Bronchial epithelial cell (primary cell): ENCODE measurements around the gene TASOR. TPM values are rescaled to one million over a fixed set of nuclear protein-coding genes. Genes with fewer than 3 reads are reported as not detected.
"Not testable (repeated sequence)": the region's sequence is repeated elsewhere in the genome, so short reads cannot be mapped to it uniquely, and the experiment has no call there.

ENCODE experiments used
- DNase-seq: peaks from one replicate; pipeline ENCODE4 v3.0.0-alpha.2; 2010; ENCODE audit warnings: low read depth
- FAIRE-seq: peaks from 2 replicates; lab custom pipeline; 2011; peaks lifted over from hg19 to GRCh38; lab: Jason Lieb, UNC
- H3K27me3 ChIP-seq: 2 replicates; pipeline ENCODE4 v1.5.1; 2011; ENCODE audit warnings: low read length; ENCODE audit not compliant: control insufficient read depth, insufficient read depth
- H3K36me3 ChIP-seq: 2 replicates; pipeline ENCODE4 v1.5.1; 2011; ENCODE audit warnings: low read length; ENCODE audit not compliant: control insufficient read depth, insufficient read depth
- H3K4me3 ChIP-seq: 2 replicates; pipeline ENCODE4 v1.5.1; 2011; ENCODE audit warnings: mild to moderate bottlenecking, low read depth, low read length, control low read depth
- total RNA-seq: library from RNA; depleted of rRNA; stranded (reverse); fragments of >200 nt; gene quantifications from 2 replicates; pipeline ENCODE4 v1.2.1, GENCODE V29; 2014
- TF ChIP-seq, protein P1 (sequence below): IDR thresholded peaks from 2 replicates; pipeline ENCODE4 v1.5.1; 2011; ENCODE audit warnings: mild to moderate bottlenecking, moderate library complexity, low read length, control low read depth, inconsistent platforms; ENCODE audit not compliant: insufficient read depth, severe bottlenecking

The TASOR gene
- total RNA-seq, 1 donor from 2014 or later: 45.0 TPM

DNA sequence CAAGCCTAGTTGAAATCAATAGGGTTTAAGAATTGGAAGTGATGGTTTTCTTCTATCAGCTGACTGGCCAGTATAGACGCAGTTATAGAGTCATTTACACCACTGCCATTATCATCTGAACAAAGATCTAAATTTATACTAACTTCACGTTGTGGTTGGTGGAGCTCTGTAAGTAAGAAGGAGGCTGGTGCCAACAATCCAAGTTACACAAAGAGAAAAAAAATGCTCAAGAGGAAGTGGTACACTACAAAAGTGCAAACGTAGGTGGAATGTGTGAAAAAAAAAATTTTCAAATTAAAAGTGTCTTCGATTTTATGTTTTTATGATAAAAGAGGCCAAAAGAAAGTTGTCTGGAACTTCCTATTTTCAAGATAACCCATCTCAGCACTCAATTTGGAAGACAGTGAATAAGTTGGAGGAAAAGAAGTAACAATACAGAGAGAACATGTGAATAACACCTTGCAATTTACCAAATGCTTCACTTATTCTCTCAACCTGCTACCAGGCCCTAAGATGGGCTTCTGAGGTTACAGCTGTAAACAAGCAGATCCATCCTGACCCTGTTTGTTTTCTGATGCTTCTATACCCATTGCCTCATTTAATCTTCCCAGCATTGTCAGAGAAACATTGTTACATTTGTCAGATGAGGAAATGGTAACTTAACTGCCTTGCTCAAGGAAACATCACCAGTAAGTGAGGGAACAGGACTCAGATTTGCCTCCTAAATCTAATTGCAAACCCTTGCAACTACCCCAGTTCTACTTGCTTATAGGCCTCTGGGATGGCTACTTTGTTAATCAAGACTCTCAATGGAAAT is 12.0 kb upstream of the TASOR start:
- no peak for FAIRE-seq
- Histone ChIP-seq H3K4me3 (no peak overlapping the region), H3K36me3 (no peaks in the 10 kb centered on the region), H3K27me3 (no peaks in the 10 kb centered on the region)
- TF ChIP-seq, protein P1, sequence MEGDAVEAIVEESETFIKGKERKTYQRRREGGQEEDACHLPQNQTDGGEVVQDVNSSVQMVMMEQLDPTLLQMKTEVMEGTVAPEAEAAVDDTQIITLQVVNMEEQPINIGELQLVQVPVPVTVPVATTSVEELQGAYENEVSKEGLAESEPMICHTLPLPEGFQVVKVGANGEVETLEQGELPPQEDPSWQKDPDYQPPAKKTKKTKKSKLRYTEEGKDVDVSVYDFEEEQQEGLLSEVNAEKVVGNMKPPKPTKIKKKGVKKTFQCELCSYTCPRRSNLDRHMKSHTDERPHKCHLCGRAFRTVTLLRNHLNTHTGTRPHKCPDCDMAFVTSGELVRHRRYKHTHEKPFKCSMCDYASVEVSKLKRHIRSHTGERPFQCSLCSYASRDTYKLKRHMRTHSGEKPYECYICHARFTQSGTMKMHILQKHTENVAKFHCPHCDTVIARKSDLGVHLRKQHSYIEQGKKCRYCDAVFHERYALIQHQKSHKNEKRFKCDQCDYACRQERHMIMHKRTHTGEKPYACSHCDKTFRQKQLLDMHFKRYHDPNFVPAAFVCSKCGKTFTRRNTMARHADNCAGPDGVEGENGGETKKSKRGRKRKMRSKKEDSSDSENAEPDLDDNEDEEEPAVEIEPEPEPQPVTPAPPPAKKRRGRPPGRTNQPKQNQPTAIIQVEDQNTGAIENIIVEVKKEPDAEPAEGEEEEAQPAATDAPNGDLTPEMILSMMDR: no peak
- DNase-seq: no peak

DNA sequence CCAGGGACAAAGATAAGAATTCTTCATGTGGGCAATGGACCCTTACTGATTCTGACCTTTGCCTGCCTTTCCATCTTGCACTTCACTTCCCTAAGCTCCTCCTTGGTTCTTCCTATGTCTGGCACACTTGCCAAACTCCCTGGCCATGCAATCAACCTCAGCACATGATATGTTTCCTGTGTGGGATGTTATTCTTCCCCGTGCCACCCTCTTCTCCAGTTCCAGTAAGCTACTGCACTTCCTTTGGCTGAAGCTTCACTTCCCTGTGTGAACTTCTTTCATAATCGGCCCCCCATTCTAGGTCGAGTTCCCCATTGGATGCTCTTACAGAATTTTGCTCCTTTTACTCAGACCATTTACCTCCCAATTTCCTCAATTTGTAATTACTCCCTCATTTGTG is 10.7 kb upstream of the TASOR start:
- TF ChIP-seq, protein P1: no peak
- no peaks in the 10 kb centered on the region for H3K27me3 ChIP-seq

DNA sequence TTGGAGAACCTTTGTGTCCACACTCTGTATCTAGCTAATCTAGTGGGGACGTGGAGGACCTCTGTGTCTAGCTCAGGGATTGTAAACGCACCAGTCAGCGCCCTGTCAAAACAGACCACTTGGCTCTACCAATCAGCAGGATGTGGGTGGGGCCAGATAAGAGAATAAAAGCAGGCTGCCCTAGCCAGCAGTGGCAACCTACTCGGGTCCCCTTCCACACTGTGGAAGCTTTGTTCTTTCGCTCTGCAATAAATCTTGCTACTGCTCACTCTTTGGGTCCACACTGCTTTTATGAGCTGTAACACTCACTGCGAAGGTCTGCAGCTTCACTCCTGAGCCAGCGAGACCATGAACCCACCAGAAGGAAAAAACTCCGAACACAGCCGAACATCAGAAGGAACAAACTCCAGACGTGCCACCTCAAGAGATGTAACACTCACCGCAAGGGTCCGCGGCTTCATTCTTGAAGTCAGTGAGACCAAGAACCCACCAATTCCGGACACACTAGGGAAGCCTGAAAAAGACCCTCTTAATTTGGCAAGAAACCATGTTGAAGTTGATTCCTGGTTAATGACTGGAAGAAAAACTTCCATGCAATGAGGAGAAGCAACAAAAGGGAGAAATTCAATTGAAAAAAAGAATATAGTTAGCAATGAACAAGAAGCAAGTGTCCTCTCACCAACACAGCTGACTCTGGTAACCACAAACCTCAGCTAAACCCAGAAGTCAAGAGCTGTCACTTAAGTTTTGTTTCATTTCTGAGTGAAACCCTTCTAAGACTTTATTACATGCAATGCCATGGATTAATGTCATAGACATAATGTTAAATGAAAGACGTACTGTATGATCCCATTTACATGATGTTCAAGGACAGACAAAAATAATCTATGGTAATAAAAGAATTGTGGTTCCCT is 9.7 kb upstream of the TASOR start:
- not testable (repeated sequence) for H3K36me3 ChIP-seq, DNase-seq, H3K27me3 ChIP-seq, FAIRE-seq, H3K4me3 ChIP-seq

More for the DNA sequence above, 10.7 kb upstream of the TASOR start:
- no peak for DNase-seq
- Histone ChIP-seq H3K4me3 (no peak overlapping the region), H3K36me3 (no peaks in the 10 kb centered on the region)
- no peak for FAIRE-seq

DNA sequence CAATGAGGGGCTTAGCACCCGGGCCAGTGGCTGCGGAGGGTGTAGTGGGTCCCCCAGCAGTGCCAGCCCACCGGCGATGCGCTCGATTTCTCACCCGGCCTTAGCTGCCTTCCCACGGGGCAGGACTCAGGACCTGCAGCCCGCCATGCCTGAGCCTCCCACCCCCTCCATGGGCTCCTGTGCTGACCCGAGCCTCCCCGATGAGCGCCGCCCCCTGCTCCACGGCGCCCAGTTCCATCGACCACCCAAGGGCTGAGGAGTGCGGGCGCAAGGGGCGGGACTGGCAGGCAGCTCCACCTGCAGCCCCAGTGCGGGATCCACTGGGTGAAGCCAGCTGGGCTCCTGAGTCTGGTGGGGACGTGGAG is 8.9 kb upstream of the TASOR start:
- not testable (repeated sequence) for DNase-seq, H3K36me3 ChIP-seq, H3K27me3 ChIP-seq, H3K4me3 ChIP-seq, FAIRE-seq

DNA sequence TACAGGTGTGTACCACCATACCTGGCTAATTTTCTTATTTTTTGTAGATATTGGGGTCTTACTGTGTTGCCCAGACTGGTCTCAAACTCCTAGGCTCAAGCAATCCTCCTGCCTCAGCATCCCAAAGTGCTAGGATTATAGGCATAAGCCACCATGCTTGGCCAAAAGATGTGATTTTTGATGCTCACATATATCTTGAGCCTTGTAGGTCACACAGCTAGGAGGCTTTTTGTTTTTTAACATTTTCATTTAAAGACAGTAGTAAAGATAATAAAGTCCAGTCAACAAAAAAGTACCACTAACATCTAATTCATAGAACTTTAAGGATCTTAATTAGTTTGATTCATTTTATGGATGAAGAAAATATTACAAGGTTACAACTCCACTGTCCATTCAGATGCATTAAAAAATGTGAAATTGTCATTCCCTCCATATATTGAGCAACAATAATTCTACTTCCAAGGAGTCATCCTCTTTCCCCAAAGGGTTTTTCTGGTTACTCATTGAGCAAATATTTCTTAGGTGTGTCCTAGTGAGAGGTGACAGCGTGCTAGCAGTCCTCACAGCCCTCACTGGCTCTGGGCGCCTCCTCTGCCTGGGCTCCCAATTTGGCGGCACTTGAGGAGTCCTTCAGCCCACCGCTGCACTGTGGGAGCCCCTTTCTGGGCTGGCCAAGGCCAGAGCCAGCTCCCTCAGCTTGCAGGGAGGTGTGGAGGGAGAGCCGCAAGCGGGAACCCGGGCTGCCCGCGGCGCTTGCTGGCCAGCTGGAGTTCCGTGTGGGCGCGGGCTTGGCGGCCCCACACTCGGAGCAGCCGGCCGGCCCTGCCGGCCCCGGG is 8.3 kb upstream of the TASOR start:
- Histone ChIP-seq H3K4me3 (no peak overlapping the region), H3K36me3 (no peaks in the 10 kb centered on the region), H3K27me3 (no peaks in the 10 kb centered on the region)
- DNase-seq (peak; percentile 94), FAIRE-seq (no peak)
- TF ChIP-seq, protein P1: no peak

DNA sequence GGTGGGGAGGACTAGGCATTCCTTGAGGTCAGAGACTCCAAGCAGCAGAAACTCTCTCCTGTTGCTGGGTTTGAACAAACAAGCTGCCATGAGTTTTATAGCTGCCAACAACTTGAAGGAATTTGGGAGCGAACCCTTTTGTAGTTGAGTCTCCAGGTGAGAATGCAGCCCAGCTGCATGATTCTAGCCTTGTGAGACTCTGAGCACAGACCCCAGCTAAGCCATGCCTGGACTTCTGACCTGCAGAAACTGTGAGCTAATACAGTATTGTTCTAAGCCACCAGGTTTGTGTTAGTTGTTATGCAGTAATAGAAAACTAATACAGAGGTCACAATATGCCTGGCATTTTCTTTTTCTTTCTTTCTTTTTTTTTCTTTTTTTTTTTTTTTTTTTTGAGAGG is 6.2 kb upstream of the TASOR start:
- Histone ChIP-seq H3K4me3 (no peak overlapping the region), H3K27me3 (no peaks in the 10 kb centered on the region), H3K36me3 (no peaks in the 10 kb centered on the region)
- TF ChIP-seq, protein P1: no peak
- DNase-seq: no peak
- FAIRE-seq: no peak
